IMR-90 (cell line): ENCODE data around the gene CATSPERE. TPM values are rescaled to one million over a fixed set of nuclear protein-coding genes. Genes with fewer than 3 reads are reported as not detected.

ENCODE experiments used
- ATAC-seq: fragments of 200-7000 bp; cut with Tn5 transposase; 2 replicates; pipeline ENCODE4 v1.9.1; 2020; ENCODE audit warnings: low read depth, mild to moderate bottlenecking, moderate library complexity
- BruUV-seq: library from RNA; stranded (reverse); fragments of 400-500 nt; replicated peaks from 2 replicates; lab custom pipeline; 2021; lab: Mats Ljungman, UMichigan
- CTCF ChIA-PET: fragments of 300-600 bp; formaldehyde crosslinking; extraction: SDS; loops from one replicate; lab custom pipeline; 2021; ENCODE audit warnings: antibody characterized with exemption; lab: Yijun Ruan, JAX
- POLR2A ChIA-PET: fragments of 300-600 bp; sonication (Branson Sonifier 250); formaldehyde crosslinking; loops from one replicate; lab custom pipeline; 2022; ENCODE audit warnings: antibody characterized with exemption; ENCODE audit not compliant: unreplicated experiment; lab: Charles Lee
- DNase-seq: peaks from one replicate; pipeline ENCODE4 v3.0.0; 2013
- H2AFZ ChIP-seq: replicated peaks from 2 replicates; pipeline ENCODE3; 2013; ENCODE audit warnings: low read length, mild to moderate bottlenecking; ENCODE audit not compliant: poor library complexity
- H2AK5ac ChIP-seq: 2 replicates; pipeline ENCODE4 v1.6.1; 2013; ENCODE audit warnings: low read depth, low read length, inconsistent platforms
- H2AK9ac ChIP-seq: replicated peaks from 2 replicates; pipeline ENCODE3; 2013; ENCODE audit warnings: mild to moderate bottlenecking, low read depth, low read length, moderate library complexity; ENCODE audit not compliant: poor library complexity
- H2BK120ac ChIP-seq: 2 replicates; pipeline ENCODE4 v1.6.1; 2013; ENCODE audit warnings: low read depth, low read length, inconsistent platforms
- H2BK15ac ChIP-seq: 3 replicates; pipeline ENCODE4 v1.6.1; 2013; ENCODE audit warnings: low read depth, low read length, inconsistent platforms
- H2BK20ac ChIP-seq: 2 replicates; pipeline ENCODE4 v1.6.1; 2013; ENCODE audit warnings: low read depth, mild to moderate bottlenecking, inconsistent platforms, low read length, moderate library complexity
- H2BK5ac ChIP-seq: 2 replicates; pipeline ENCODE4 v1.6.1; 2013; ENCODE audit warnings: mild to moderate bottlenecking, low read depth, low read length, inconsistent platforms; ENCODE audit not compliant: poor library complexity, severe bottlenecking
- H3K14ac ChIP-seq: replicated peaks from 2 replicates; pipeline ENCODE4 v1.6.1; 2013; ENCODE audit warnings: low read depth, low read length, inconsistent platforms
- H3K18ac ChIP-seq: 2 replicates; pipeline ENCODE4 v1.6.1; 2013; ENCODE audit warnings: low read depth, low read length, control low read depth
- H3K23ac ChIP-seq: 2 replicates; pipeline ENCODE4 v1.6.1; 2013; ENCODE audit warnings: low read depth, low read length, inconsistent platforms
- H3K27ac ChIP-seq: 2 replicates; pipeline ENCODE4 v1.5.1; 2013; ENCODE audit warnings: mild to moderate bottlenecking, control low read depth, low read length; ENCODE audit not compliant: insufficient read depth
- H3K27me3 ChIP-seq: 2 replicates; pipeline ENCODE4 v1.6.1; 2013; ENCODE audit warnings: low read length; ENCODE audit not compliant: control insufficient read depth, insufficient read depth
- H3K36me3 ChIP-seq: 2 replicates; pipeline ENCODE4 v1.6.1; 2013; ENCODE audit warnings: low read length, mixed read lengths; ENCODE audit not compliant: control insufficient read depth, insufficient read depth
- H3K4ac ChIP-seq: 2 replicates; pipeline ENCODE4 v1.6.1; 2013; ENCODE audit warnings: low read depth, low read length, inconsistent platforms
- H3K4me1 ChIP-seq: 2 replicates; pipeline ENCODE4 v1.6.1; 2013; ENCODE audit warnings: low read length, mixed read lengths; ENCODE audit not compliant: control insufficient read depth, insufficient read depth
- H3K4me2 ChIP-seq: 2 replicates; pipeline ENCODE4 v1.6.1; 2013; ENCODE audit warnings: low read depth, mild to moderate bottlenecking, control low read depth, low read length, moderate library complexity
- H3K4me3 ChIP-seq: 2 replicates; pipeline ENCODE4 v1.5.1; 2013; ENCODE audit warnings: low read depth, mild to moderate bottlenecking, control low read depth, low read length, moderate library complexity; ENCODE audit not compliant: insufficient read depth
- H3K56ac ChIP-seq: 2 replicates; pipeline ENCODE4 v1.6.1; 2013; ENCODE audit warnings: low read length, inconsistent platforms; ENCODE audit not compliant: insufficient read depth; ENCODE audit errors: extremely low read depth
- H3K79me1 ChIP-seq, 2 experiments: 2 replicates each; pipeline ENCODE4 v1.6.1; 2013; ENCODE audit warnings: low read length in 2 of 2, inconsistent platforms in 1 of 2, low read depth in 1 of 2
- H3K9ac ChIP-seq: 2 replicates; pipeline ENCODE4 v1.6.1; 2013; ENCODE audit warnings: low read depth, low read length, control low read depth
- H3K9me1 ChIP-seq: 2 replicates; pipeline ENCODE4 v1.6.1; 2013; ENCODE audit warnings: low read length, inconsistent platforms; ENCODE audit not compliant: insufficient read depth
- H3K9me3 ChIP-seq: 2 replicates; pipeline ENCODE4 v1.6.1; 2013; ENCODE audit warnings: low read length; ENCODE audit not compliant: control insufficient read depth, insufficient read depth
- H4K20me1 ChIP-seq: 2 replicates; pipeline ENCODE4 v1.6.1; 2013; ENCODE audit warnings: low read length, inconsistent platforms; ENCODE audit not compliant: insufficient read depth
- H4K5ac ChIP-seq: 2 replicates; pipeline ENCODE4 v1.6.1; 2013; ENCODE audit warnings: mild to moderate bottlenecking, low read depth, low read length, control low read depth
- H4K8ac ChIP-seq, 2 experiments: 2 replicates each; pipeline ENCODE4 v1.6.1; 2013; ENCODE audit warnings: low read depth in 2 of 2, low read length in 2 of 2, control low read depth in 1 of 2, inconsistent platforms in 1 of 2
- H4K91ac ChIP-seq: 2 replicates; pipeline ENCODE4 v1.6.1; 2013; ENCODE audit warnings: low read depth, low read length, inconsistent platforms; ENCODE audit not compliant: insufficient read depth
- CHD1 ChIP-seq: IDR thresholded peaks from 2 replicates; pipeline ENCODE4 v1.6.1; 2012; ENCODE audit warnings: low read depth, low read length, improper control_type of control experiment
- CTCF ChIP-seq: conservative IDR thresholded peaks from 2 replicates; pipeline ENCODE4 v1.5.1; 2012; ENCODE audit warnings: mild to moderate bottlenecking, low read depth, low read length, improper control_type of control experiment
- MAFK ChIP-seq: IDR thresholded peaks from 2 replicates; pipeline ENCODE4 v1.6.1; 2012; ENCODE audit warnings: low read depth, low read length, improper control_type of control experiment
- MAZ ChIP-seq: IDR thresholded peaks from 2 replicates; pipeline ENCODE4 v1.6.1; 2012; ENCODE audit warnings: low read depth, mild to moderate bottlenecking, low read length, improper control_type of control experiment, moderate library complexity, borderline replicate concordance
- MXI1 ChIP-seq: IDR thresholded peaks from 2 replicates; pipeline ENCODE4 v1.6.1; 2012; ENCODE audit warnings: low read depth, mild to moderate bottlenecking, low read length, moderate library complexity, borderline replicate concordance
- NFE2L2 ChIP-seq: fragments of 150-350 bp; IDR thresholded peaks from 2 replicates; pipeline ENCODE4 v1.6.1; 2016; ENCODE audit warnings: low read depth, mild to moderate bottlenecking, low read length
- POLR2A ChIP-seq: IDR thresholded peaks from 2 replicates; pipeline ENCODE4 v1.6.1; 2012; ENCODE audit warnings: mild to moderate bottlenecking, low read depth, low read length
- RCOR1 ChIP-seq: IDR thresholded peaks from 2 replicates; pipeline ENCODE4 v1.6.1; 2012; ENCODE audit warnings: mild to moderate bottlenecking, low read length, improper control_type of control experiment; ENCODE audit not compliant: insufficient replicate concordance
- RFX5 ChIP-seq: IDR thresholded peaks from 2 replicates; pipeline ENCODE4 v1.8.0; 2012; ENCODE audit warnings: low read depth, mild to moderate bottlenecking, low read length, moderate library complexity
- SMC3 ChIP-seq: fragments of 150-350 bp; IDR thresholded peaks from 2 replicates; pipeline ENCODE4 v1.6.1; 2016; ENCODE audit warnings: low read depth, mild to moderate bottlenecking, antibody characterized with exemption, low read length, moderate library complexity
- WGBS, 2 experiments: methylation state at CpG; one replicate each; pipeline versions ENCODE4 v1.1.5 to v1.1.7; 2013; ENCODE audit warnings: missing lambda C conversion rate in 2 of 2; ENCODE audit not compliant: insufficient read length in 1 of 2; ENCODE audit errors: extremely low coverage in 2 of 2; 5-methylcytosine and 5-hydroxymethylcytosine counted together
- dilution Hi-C: fragments of 300-500 bp; cut with HindIII; formaldehyde crosslinking; loops from one replicate; pipeline ENCODE4 v1.14.3; 2018; ENCODE audit warnings: low sequenced_read_pairs; ENCODE audit not compliant: unreplicated experiment
- in situ Hi-C: fragments of 300-500 bp; cut with MboI; formaldehyde crosslinking; loops from 3 replicates; pipeline ENCODE4 v1.14.3; 2019; ENCODE audit warnings: low sequenced_read_pairs, inconsistent platforms, mixed read lengths
- intact Hi-C: fragments of 100-400 bp; cut with micrococcal nuclease; formaldehyde crosslinking; loops from 2 replicates; pipeline ENCODE4 v1.10.0; 2022
- polyA plus RNA-seq, 3 experiments: library from polyadenylated mRNA; depleted of rRNA; stranded (reverse); fragments of >200 nt; gene quantifications; 2 replicates each; pipeline ENCODE4 v1.2.3, GENCODE V29; 2012; ENCODE audit warnings: low replicate concordance in 1 of 3
- total RNA-seq: library from RNA; depleted of rRNA; stranded (reverse); fragments of >200 nt; gene quantifications from 2 replicates; pipeline ENCODE4 v1.2.3, GENCODE V29; 2012

CATSPERE gene
- total and polyA plus RNA-seq, 2 of the 4 experiments (the other 2 are of a cell fraction), result 0.07 to 0.18 TPM

- Histone ChIP-seq H2BK15ac (no peak overlapping the region), H3K23ac (no peak overlapping the region), H2AFZ (no peak overlapping the region), H3K9me3 (no peaks in the 10 kb centered on the region; the same call in 1 of the 2 replicates), H2BK120ac (no peak overlapping the region), H3K4me1 (no peaks in the 10 kb centered on the region), H3K79me1 (no peaks in the 10 kb centered on the region), H2AK5ac (no peak overlapping the region), H3K4me2 (no peak overlapping the region), H3K4me3 (no peak overlapping the region), H3K9ac (no peak overlapping the region), H4K8ac (no peak overlapping the region), H3K9me1 (no peaks in the 10 kb centered on the region), H3K18ac (no peak overlapping the region), H2AK9ac (no peak overlapping the region), H3K14ac (no peak overlapping the region), H3K4ac (no peak overlapping the region), H4K20me1 (no peaks in the 10 kb centered on the region), H3K56ac (no peak overlapping the region), H2BK20ac (no peak overlapping the region), H2BK5ac (no peak overlapping the region), H4K91ac (no peak overlapping the region), H3K27ac (no peak overlapping the region), H3K36me3 (no peaks in the 10 kb centered on the region), H4K5ac (no peak overlapping the region), H3K27me3 (no peaks in the 10 kb centered on the region; the same call in 1 of the 2 replicates)
- intact Hi-C loops (no loop called here), dilution Hi-C loops (no loop called here), in situ Hi-C loops (no loop called here)
- WGBS, 2 experiments, result no CpG with 5 or more reads among the region's 3 CpGs
- no TSS peak for BruUV-seq
- ChIA-PET CTCF (no interaction called here), POLR2A (no interaction called here)
- DNase-seq (no peak), ATAC-seq (no peak)
- TF ChIP-seq SMC3 (no peak), RCOR1 (no peak), CHD1 (no peak), MXI1 (no peak), CTCF (no peak), MAZ (no peak), MAFK (no peak), NFE2L2 (no peak), POLR2A (no peak), RFX5 (no peak)
Observed at GRCh38 chr1:244614879-244615278, 153.8 kb downstream of the CATSPERE start.
